NCI-H748 treated with DMSO at 0.1 percent for 48 hours (cell line): ENCODE results near the gene CFAP65.
A peak's percentile ranks its signal among the peaks of the same experiment; 100 is the strongest.

Source experiments
- DNase-seq: peaks from one replicate; lab custom pipeline; 2025; lab: John Stamatoyannopoulos, UW

The CFAP65 gene

DNA sequence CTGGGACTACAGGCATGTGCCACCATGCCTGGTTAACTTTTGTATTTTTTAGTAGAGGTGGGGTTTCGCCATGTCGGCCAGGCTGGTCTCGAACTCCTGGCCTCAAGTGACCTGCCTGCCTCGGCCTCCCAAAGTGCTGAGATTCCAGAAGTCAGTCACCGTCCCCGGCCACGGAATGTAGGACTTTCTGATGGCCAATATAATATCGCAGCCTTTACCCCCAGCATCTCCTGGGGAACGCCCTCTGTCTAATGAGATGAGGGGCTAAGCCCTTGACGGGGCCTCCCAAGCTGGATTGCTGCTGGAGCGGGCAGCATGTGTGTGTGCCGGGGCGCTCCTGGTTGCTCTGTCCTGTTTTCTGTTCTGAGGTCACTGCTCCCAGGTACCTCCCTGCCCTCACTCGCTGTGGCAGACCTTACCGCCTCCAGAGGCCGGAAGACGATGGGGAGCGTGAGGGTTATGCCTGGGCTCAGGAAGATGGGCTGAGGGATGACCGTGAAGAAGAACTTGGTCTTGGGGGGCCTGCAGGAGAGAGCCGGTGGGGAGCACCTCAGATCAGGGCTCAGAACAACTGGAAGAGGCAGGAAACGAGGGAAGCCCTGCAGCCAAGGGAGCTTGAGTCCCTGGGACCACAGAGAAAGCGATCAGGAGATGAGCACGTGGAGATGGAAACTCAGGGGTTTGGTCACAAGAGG, 9.1 kb downstream of the CFAP65 start:
- DNase-seq, result no peak

GRCh38 chr2:219031005-219031738, 10.1 kb downstream of the CFAP65 start:
- DNase-seq, result no peak

- no peak for DNase-seq
Observed at GRCh38 chr2:219030177-219030940, 11.0 kb downstream of the CFAP65 start.

- peak; percentile 61 for DNase-seq
Observed at GRCh38 chr2:219029829-219030165, 11.5 kb downstream of the CFAP65 start.

- DNase-seq, result no peak
Observed at GRCh38 chr2:219028996-219029828, 12.1 kb downstream of the CFAP65 start.

GRCh38 chr2:219028141-219028540, 13.2 kb downstream of the CFAP65 start:
- DNase-seq, result no peak

DNA sequence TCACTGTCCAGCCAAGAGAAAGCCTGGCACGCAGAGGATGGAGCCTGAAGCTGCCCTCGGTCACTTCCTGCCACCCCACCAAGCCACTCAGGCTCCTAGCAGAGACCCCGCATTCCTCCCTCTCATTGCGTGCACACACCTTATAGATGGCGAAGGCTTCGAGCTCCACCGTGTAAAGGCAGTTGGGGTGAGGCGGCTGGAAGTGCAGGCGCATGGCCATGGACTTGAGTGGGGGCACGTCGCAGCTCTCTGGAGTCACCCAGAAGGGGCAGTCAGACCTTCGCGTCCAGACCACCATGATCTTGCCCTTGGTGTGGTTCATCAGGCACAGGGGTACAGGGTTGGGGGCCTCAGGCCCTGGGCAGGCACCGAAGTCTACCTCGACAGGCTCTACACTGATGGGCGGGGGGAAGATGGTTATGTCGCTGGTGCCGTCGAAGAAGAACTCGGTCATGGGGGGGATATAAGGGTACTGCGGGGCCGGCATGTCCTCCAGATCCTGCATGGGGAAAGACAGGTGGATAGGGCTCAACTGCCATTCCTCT, 13.7 kb downstream of the CFAP65 start:
- DNase-seq, result no peak

DNA sequence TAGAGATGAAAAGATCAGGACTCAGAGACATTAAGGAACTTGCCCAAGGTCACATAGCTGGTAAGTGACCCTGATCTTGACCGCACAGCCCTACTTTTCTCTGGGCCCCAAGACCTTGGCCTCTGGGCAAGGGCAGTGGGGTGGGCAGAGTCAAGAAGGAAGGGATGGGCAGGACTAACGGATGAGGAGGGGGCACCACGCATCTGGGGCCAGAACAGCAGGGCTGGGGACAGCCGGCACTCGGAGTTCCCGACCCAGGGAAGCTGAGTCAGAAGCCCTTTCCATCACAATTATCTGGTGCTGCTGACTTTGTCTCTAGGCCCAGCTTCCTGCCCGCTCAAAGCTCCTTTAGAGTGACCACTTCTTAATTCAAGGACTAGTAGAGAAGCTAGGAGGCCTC, 14.4 kb downstream of the CFAP65 start:
- no peak for DNase-seq

DNA sequence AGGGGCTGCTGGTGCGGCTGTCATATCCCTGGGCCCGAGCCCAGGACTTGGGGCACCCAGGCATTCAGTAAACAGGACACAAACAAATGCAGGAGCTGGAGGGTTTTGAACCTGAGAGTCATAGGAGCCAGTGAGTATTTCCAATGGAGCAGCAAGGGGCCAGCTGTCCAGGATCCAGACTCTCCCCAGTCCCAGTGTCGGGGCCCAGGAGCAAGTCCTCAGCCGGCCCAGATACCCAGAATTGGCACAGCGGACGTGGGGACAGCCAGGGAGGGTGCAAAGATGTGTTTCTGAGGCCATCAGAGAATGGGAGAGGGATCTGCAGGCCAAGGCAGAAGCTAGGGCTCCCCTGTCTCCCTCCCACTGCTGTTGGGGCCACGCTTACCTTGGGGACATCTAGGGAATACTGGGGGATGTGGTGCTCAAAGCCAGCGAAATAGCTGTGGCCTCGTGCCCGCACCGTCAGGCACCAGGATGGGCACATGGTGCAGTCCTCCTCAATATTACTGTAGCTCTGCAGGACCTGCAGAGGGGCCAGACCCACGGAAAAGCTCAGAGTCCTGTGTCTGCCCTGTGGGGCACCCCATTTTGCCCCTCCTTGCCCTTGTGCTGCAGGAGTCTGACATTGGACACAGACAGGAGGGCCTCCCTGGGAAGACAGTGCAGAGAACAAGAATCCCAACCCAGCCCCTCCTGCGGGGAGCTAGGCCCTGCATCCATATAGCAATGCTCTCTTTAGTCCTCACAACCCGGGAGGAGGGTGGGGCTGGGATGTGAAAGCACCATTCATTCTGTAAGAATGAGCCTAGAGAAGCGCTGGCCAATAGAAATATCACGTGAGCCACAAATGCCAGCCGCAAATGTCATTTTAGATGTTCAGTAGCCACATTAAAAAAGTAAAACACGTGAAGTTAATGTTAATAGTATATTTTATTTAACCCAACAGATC, 15.4 kb downstream of the CFAP65 start:
- DNase-seq, result no peak

DNA sequence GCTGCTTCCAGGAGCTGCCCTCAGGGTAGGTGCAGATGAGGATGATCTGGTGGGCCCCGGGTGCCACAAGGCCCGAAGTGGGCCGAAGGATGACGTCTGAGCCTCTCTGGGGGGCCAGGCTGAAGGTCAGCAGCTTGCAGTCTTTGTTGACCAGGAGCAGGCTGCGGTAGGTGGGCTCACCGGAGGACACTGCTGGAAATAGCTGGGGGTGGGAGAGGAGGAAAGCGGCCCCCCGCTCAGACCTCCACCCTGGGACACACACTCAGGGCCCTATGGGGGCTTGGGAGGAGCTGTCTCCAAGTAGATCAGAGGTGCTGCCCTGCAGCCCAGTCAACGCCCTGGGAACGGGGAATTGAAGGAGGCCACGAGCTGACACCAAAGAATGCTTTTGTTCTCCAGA, 17.3 kb downstream of the CFAP65 start:
- no peak for DNase-seq

DNA sequence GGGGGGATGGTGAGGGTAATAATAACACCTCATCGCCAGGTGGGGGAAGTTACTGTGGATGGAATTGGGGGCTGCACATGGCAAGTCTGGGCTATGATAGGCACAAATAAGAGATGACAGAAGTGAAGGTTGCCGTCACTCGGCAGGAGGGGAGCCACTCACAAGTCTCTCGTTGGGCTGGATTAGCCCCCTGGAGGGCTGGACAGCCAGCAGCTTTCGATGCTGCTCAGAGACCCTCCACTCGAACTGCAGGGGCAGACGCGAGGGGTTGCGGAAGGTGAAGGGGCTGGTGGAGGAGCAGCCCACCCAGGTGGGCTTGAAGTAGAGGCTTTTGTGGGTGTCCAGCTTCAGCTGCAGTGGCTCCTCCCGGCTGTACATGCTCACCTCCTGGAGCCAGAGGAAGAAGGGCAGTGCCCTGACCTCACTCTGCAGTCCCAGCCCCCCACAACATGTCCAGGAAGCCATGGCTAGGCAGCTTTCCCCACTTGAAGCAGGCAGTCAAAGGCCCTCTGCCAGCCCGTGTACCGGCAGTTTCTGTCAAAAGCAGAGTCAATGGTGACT, 18.2 kb downstream of the CFAP65 start:
- DNase-seq, result no peak

DNA sequence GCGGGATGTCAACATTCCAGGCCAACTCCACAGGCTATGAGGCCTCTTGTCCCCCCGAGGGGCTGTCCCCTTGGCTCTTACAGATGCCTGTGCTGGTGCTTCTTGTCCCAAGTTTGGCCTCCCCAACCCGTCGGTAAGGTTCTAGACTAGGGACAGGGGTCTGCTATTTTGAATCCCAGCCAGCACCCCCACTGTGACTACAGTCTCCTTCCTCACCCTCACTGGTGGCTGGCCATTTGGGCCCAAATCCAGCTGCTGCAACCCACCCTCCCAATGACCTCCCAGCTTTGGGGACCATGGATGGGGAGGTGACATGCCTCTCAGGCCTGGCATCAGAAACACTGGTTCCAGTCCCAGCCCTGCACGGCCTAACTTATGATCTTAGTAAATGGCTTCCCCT, 18.7 kb downstream of the CFAP65 start:
- DNase-seq, result no peak

DNA sequence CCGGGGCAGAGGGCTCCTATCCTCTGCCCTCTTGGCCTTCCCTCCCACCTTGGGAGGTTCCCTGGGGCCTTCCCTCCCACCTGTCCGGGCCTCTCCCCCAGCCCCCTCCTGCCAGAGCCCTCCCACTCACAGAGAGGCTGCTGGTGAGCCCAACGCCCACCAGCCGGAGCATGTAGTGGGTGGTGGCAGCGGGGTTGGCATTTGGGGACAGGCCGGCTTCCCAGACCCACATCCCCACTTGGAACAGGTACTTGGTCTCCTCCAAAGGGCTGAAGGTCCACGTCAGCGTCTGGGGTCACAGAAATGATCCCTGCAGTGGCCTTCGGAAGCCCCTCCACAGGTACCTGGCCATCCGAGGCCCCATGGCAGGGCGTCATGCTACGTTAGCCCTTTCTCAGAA, 19.3 kb downstream of the CFAP65 start:
- DNase-seq, result no peak

GRCh38 chr2:219021591-219021990, 19.7 kb downstream of the CFAP65 start:
- DNase-seq, result no peak

DNA sequence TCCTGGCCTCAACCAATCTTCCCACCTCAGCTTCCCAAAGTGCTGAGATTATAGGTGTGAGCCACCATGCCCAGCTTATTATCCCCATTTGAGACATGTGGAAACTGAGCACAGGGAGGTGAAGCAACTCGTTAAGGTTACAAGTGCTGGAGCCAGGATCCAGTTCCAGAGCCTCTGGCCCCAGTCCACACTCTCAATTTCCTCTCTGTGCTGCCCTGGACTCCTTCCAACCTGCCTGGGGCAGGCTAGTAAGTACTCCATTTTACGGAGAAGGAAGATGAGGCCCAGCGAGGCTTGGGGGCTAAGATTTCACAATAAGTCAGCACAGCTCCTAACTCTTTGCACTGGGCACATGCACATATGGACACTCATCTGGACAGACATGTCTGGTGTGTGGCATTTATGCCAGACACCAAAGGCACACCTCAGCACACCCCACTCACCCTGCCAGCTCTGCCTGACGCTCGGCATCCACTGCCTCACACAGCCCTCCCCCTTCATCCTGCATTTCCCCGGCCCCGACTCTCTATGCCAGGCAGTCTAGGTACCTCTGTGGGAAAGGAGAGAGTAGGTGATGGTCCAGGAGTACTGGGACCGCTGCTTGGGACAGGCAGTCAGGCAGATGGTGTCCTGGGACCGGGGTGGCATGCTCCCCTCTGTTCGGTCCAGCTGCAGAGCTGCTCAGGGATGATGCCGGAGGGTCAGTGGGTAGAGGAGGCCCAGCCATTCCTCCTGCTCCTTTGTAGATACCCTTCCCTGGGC, 20.5 kb downstream of the CFAP65 start:
- DNase-seq, result no peak

GRCh38 chr2:219019436-219019835, 21.9 kb downstream of the CFAP65 start:
- DNase-seq, result no peak

- no peak for DNase-seq
Observed at GRCh38 chr2:219018726-219019125, 22.6 kb downstream of the CFAP65 start.

DNA sequence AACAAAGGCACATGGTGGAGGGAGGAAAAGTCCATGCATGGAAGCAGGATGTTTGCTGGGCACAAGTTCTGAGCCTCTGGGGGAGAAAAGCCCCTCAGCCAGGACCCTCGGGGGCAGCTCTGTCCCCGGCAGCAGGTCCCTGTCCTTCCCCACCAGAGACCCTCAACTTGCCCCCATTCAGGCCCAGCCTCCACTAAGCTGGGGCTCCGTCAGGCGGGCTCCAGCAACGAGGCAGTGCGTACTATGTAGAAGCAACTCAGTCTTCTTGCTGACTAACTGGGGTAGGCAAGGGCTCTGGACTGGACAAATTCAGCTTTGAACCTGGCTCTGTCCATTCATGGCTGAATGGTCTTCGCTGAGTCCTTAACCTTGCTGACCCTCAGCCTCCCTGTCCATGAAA, 23.0 kb downstream of the CFAP65 start:
- DNase-seq, result no peak

- no peak for DNase-seq
Observed at GRCh38 chr2:219017201-219017931, 23.9 kb downstream of the CFAP65 start.
